Measurements from ENCODE around the gene FSTL4. TPM values are rescaled to one million over a fixed set of nuclear protein-coding genes. Genes with fewer than 3 reads are reported as not detected.
A peak's percentile ranks its signal among the peaks of the same experiment; 100 is the strongest.

Gene FSTL4
- total and polyA plus RNA-seq, 2 of the 4 experiments (the other 2 are of a cell fraction) = 0.18 TPM; not detected in 1

- no peaks in the 10 kb centered on the region for H3K79me1 ChIP-seq (ENCODE audit: low read depth in 1 of 2, low read length in 2 of 2)
- ChIA-PET POLR2A (ENCODE audit: unreplicated experiment) (no interaction called here), CTCF (no interaction called here)
- H3K9me3 ChIP-seq (ENCODE audit: control insufficient read depth, insufficient read depth, low read length) = no peaks in the 10 kb centered on the region
- H3K9me1 ChIP-seq (ENCODE audit: insufficient read depth, low read length) = no peaks in the 10 kb centered on the region
- no peak overlapping the region for H4K91ac ChIP-seq (ENCODE audit: insufficient read depth, low read depth, low read length)
- H2AFZ ChIP-seq (replicated peaks; ENCODE audit: low read length, poor library complexity) = peak overlapping the region; percentile 27
- no peak overlapping the region for H2BK120ac ChIP-seq (ENCODE audit: low read depth, low read length)
- dilution Hi-C loops (cut with HindIII; ENCODE audit: low sequenced_read_pairs, unreplicated experiment) (no loop called here), intact Hi-C loops (cut with micrococcal nuclease) (loop anchor here (5.0 kb wide), 1 partner anchor 499 kb away; no protein-coding TSS in a partner anchor), in situ Hi-C loops (cut with MboI; ENCODE audit: low sequenced_read_pairs) (no loop called here)
- no TSS peak for BruUV-seq (replicated peaks)
- H3K9ac ChIP-seq (ENCODE audit: low read depth, low read length) = no peak overlapping the region
- no peaks in the 10 kb centered on the region for H3K36me3 ChIP-seq (ENCODE audit: control insufficient read depth, insufficient read depth, low read length)
- H4K8ac ChIP-seq (ENCODE audit: low read depth in 2 of 2, low read length in 2 of 2) = no peak overlapping the region
- no peaks in the 10 kb centered on the region for H4K20me1 ChIP-seq (ENCODE audit: insufficient read depth, low read length)
- H3K14ac ChIP-seq (replicated peaks; ENCODE audit: low read depth, low read length) = no peak overlapping the region
- H3K27me3 ChIP-seq (ENCODE audit: control insufficient read depth, insufficient read depth, low read length) = peaks cover 40% of the 10 kb centered on the region
- H3K4ac ChIP-seq (ENCODE audit: low read depth, low read length) = no peak overlapping the region
- no peak overlapping the region for H2BK15ac ChIP-seq (ENCODE audit: low read depth, low read length)
- no peak overlapping the region for H2BK20ac ChIP-seq (ENCODE audit: low read depth, low read length)
- no peak overlapping the region for H3K27ac ChIP-seq (ENCODE audit: insufficient read depth, low read length)
- DNase-seq = no peak
- no peak overlapping the region for H2AK5ac ChIP-seq (ENCODE audit: low read depth, low read length)
- H3K4me2 ChIP-seq (ENCODE audit: low read depth, low read length) = peak overlapping the region; percentile 35; the same call in 1 of the 2 replicates
- H3K23ac ChIP-seq (ENCODE audit: low read depth, low read length) = no peak overlapping the region
- H4K5ac ChIP-seq (ENCODE audit: low read depth, low read length) = no peak overlapping the region
- peaks cover 3% of the 10 kb centered on the region; the same call in 1 of the 2 replicates for H3K4me1 ChIP-seq (ENCODE audit: control insufficient read depth, insufficient read depth, low read length)
- no peak overlapping the region for H3K18ac ChIP-seq (ENCODE audit: low read depth, low read length)
- no peak; the same call in 1 of the 2 replicates for ATAC-seq (ENCODE audit: low read depth)
- H2BK5ac ChIP-seq (ENCODE audit: low read depth, low read length, poor library complexity, severe bottlenecking) = no peak overlapping the region
- no peak overlapping the region for H3K4me3 ChIP-seq (ENCODE audit: insufficient read depth, low read depth, low read length)
- no peak overlapping the region for H3K56ac ChIP-seq (ENCODE audit: extremely low read depth, insufficient read depth, low read length)
- 3% methylated on average over 52 of the region's 91 CpGs; no CpG with 5 or more reads in 1 of the 2 experiments for WGBS, 2 experiments (ENCODE audit: extremely low coverage in 2 of 2, insufficient read length in 1 of 2)
- no peak overlapping the region for H2AK9ac ChIP-seq (replicated peaks; ENCODE audit: low read depth, low read length, poor library complexity)
- TF ChIP-seq RCOR1 (IDR thresholded peaks at IDR 0.05; ENCODE audit: insufficient replicate concordance, low read length) (no peak), MXI1 (IDR thresholded peaks at IDR 0.05; ENCODE audit: borderline replicate concordance, low read depth, low read length) (no peak), CHD1 (IDR thresholded peaks at IDR 0.05; ENCODE audit: low read depth, low read length) (no peak), MAZ (IDR thresholded peaks at IDR 0.05; ENCODE audit: borderline replicate concordance, low read depth, low read length) (no peak), RAD21 (IDR thresholded peaks at IDR 0.05; ENCODE audit: low read length) (no peak), USF2 (IDR thresholded peaks at IDR 0.05; ENCODE audit: low read depth, low read length) (no peak), RFX5 (IDR thresholded peaks at IDR 0.05; ENCODE audit: low read depth, low read length) (no peak), FOS (IDR thresholded peaks at IDR 0.05; ENCODE audit: low read depth, low read length) (no peak), SMC3 (IDR thresholded peaks at IDR 0.05; ENCODE audit: low read depth, low read length) (no peak), CTCF (conservative IDR thresholded peaks at IDR 0.05; ENCODE audit: low read depth, low read length) (no peak), NFE2L2 (IDR thresholded peaks at IDR 0.05; ENCODE audit: low read depth, low read length) (no peak), POLR2A (IDR thresholded peaks at IDR 0.05; ENCODE audit: low read depth, low read length) (no peak), CEBPB (IDR thresholded peaks at IDR 0.05; ENCODE audit: low read depth, low read length) (no peak), ELK1 (IDR thresholded peaks at IDR 0.05; ENCODE audit: borderline replicate concordance, low read depth, low read length) (no peak), MAFK (IDR thresholded peaks at IDR 0.05; ENCODE audit: low read depth, low read length) (no peak)
These were observed 738 bp downstream of the FSTL4 start for GRCh38 chr5:133611357-133612248.

All from IMR-90 (cell line).